Mammary epithelial cell (primary cell): ENCODE measurements around the gene NBAS.

Experiments used
- CTCF ChIP-seq, 2 donors: IDR thresholded peaks in 1 of 2; conservative IDR thresholded peaks in 1 of 2; 2 replicates each; pipeline ENCODE4 v1.5.1; 2011 to 2012; ENCODE audit warnings: inconsistent platforms in 2 of 2, low read length in 2 of 2, mild to moderate bottlenecking in 2 of 2, control low read depth in 1 of 2, low read depth in 1 of 2; ENCODE audit not compliant: insufficient read depth in 1 of 2; ENCODE audit errors: extremely low read depth in 1 of 2
- EZH2 ChIP-seq: IDR thresholded peaks from 2 replicates; pipeline ENCODE4 v1.6.1; 2012; ENCODE audit warnings: low read length, inconsistent platforms, borderline replicate concordance

GRCh38 chr2:15591692-15592463 is 30.7 kb upstream of the NBAS start, which contains the start of gene DDX1:
- TF ChIP-seq EZH2 = no peak
- TF ChIP-seq CTCF (conservative IDR thresholded peaks at IDR 0.05 in 1 of 2, IDR thresholded peaks at IDR 0.05 in 1 of 2; ENCODE audit: extremely low read depth in 1 of 2, insufficient read depth in 1 of 2, low read depth in 1 of 2, low read length in 2 of 2) = no peak
